ENCODE measurements around the gene PREB. TPM values are rescaled to one million over a fixed set of nuclear protein-coding genes. Genes with fewer than 3 reads are reported as not detected.

Gene PREB
- total RNA-seq, 2 donors from 2014 or later, result 42.7 to 72.1 TPM

- no peaks in the 10 kb centered on the region for H3K9me3 ChIP-seq
- intact Hi-C loops (cut with DNase I), result no loop called here
- H3K36me3 ChIP-seq, result no peaks in the 10 kb centered on the region
- no peak for DNase-seq
- TF ChIP-seq CTCF (IDR thresholded peaks at IDR 0.05), result no peak
- no peak overlapping the region for H3K27ac ChIP-seq
- no peaks in the 10 kb centered on the region for H3K27me3 ChIP-seq
- H3K4me3 ChIP-seq, result no peak overlapping the region
- H3K4me1 ChIP-seq, result no peaks in the 10 kb centered on the region
- no peak overlapping the region for H3K9ac ChIP-seq (ENCODE audit: low read depth in 2 of 2, low read length in 2 of 2)
Measured at GRCh38 chr2:27109083-27109482, 25.4 kb downstream of the PREB start.

- H3K9ac ChIP-seq (ENCODE audit: low read depth in 2 of 2, low read length in 2 of 2), result no peak overlapping the region
- H3K4me3 ChIP-seq, result no peak overlapping the region
- no peaks in the 10 kb centered on the region for H3K4me1 ChIP-seq
- H3K27ac ChIP-seq, result no peak overlapping the region
- TF ChIP-seq CTCF (IDR thresholded peaks at IDR 0.05), result no peak
- H3K27me3 ChIP-seq, result no peaks in the 10 kb centered on the region
- H3K36me3 ChIP-seq, result no peaks in the 10 kb centered on the region
- intact Hi-C loops (cut with DNase I), result no loop called here
- no peaks in the 10 kb centered on the region for H3K9me3 ChIP-seq
- no peak for DNase-seq
Measured at GRCh38 chr2:27108221-27108620, 26.2 kb downstream of the PREB start.

GRCh38 chr2:27105981-27106380 is 28.5 kb downstream of the PREB start:
- Histone ChIP-seq H3K4me3 (no peak overlapping the region), H3K4me1 (no peaks in the 10 kb centered on the region), H3K9me3 (no peaks in the 10 kb centered on the region), H3K27me3 (no peaks in the 10 kb centered on the region), H3K9ac (ENCODE audit: low read depth in 2 of 2, low read length in 2 of 2) (no peak overlapping the region), H3K27ac (no peak overlapping the region), H3K36me3 (no peaks in the 10 kb centered on the region)
- intact Hi-C loops (cut with DNase I), result no loop called here
- DNase-seq, result no peak
- TF ChIP-seq CTCF (IDR thresholded peaks at IDR 0.05), result no peak

- intact Hi-C loops (cut with DNase I), result no loop called here
Measured at GRCh38 chr2:27102329-27102728, 32.1 kb downstream of the PREB start.

GRCh38 chr2:27100036-27100435 is 34.4 kb downstream of the PREB start:
- Histone ChIP-seq H3K27me3 (no peaks in the 10 kb centered on the region), H3K36me3 (no peaks in the 10 kb centered on the region), H3K27ac (no peak overlapping the region), H3K9me3 (no peaks in the 10 kb centered on the region), H3K4me3 (no peak overlapping the region), H3K4me1 (no peaks in the 10 kb centered on the region), H3K9ac (ENCODE audit: low read depth in 2 of 2, low read length in 2 of 2) (no peak overlapping the region)
- no peak for TF ChIP-seq CTCF (IDR thresholded peaks at IDR 0.05)
- intact Hi-C loops (cut with DNase I), result no loop called here
- DNase-seq, result no peak

More at GRCh38 chr2:27102329-27102728, 32.1 kb downstream of the PREB start:
- H3K9me3 ChIP-seq, result no peaks in the 10 kb centered on the region
- no peak overlapping the region for H3K4me3 ChIP-seq
- no peaks in the 10 kb centered on the region for H3K4me1 ChIP-seq
- H3K36me3 ChIP-seq, result no peaks in the 10 kb centered on the region
- no peak for TF ChIP-seq CTCF (IDR thresholded peaks at IDR 0.05)
- H3K27ac ChIP-seq, result no peak overlapping the region
- no peak overlapping the region for H3K9ac ChIP-seq (ENCODE audit: low read depth in 2 of 2, low read length in 2 of 2)
- H3K27me3 ChIP-seq, result no peaks in the 10 kb centered on the region
- DNase-seq, result no peak

Data from colonic mucosa (tissue), 4 donors.